Astrocyte of the cerebellum (primary cell): ENCODE measurements around the gene KRT86.
"Not testable (repeated sequence)": the region's sequence is repeated elsewhere in the genome, so short reads cannot be mapped to it uniquely, and the experiment has no call there.

Source experiments
- DNase-seq: peaks from one replicate; pipeline ENCODE4 v3.0.0-alpha.2; 2011; ENCODE audit warnings: low read depth
- H3K4me3 ChIP-seq: 2 replicates; pipeline ENCODE4 v1.5.1; 2011; ENCODE audit warnings: mild to moderate bottlenecking, low read depth, low read length, moderate library complexity
- CTCF ChIP-seq: IDR thresholded peaks from 2 replicates; pipeline ENCODE4 v1.5.1; 2012; ENCODE audit warnings: low read length, low read depth, moderate library complexity, mild to moderate bottlenecking; ENCODE audit errors: missing control alignments
- in situ Hi-C: cut with HindIII; loops from 2 replicates; pipeline ENCODE4 v1.10.0; 2017; ENCODE audit warnings: low sequenced_read_pairs

Gene KRT86

GRCh38 chr12:52238916-52239646, 35.4 kb upstream of the KRT86 start:
- no peak overlapping the region for H3K4me3 ChIP-seq
- DNase-seq, result no peak
- no peak for TF ChIP-seq CTCF
- in situ Hi-C loops, result no loop called here

GRCh38 chr12:52239767-52240166, 34.7 kb upstream of the KRT86 start:
- in situ Hi-C loops, result no loop called here

GRCh38 chr12:52240247-52240646, 34.2 kb upstream of the KRT86 start:
- in situ Hi-C loops, DNase-seq, H3K4me3 ChIP-seq: not testable (repeated sequence)

More at GRCh38 chr12:52239767-52240166, 34.7 kb upstream of the KRT86 start:
- no peak for DNase-seq
- TF ChIP-seq CTCF, result no peak
- no peak overlapping the region for H3K4me3 ChIP-seq

- in situ Hi-C loops, result no loop called here
- DNase-seq, result no peak
- H3K4me3 ChIP-seq, result no peak overlapping the region
- TF ChIP-seq CTCF, result no peak
These were observed 33.1 kb upstream of the KRT86 start for GRCh38 chr12:52241205-52241842.

- no peak for TF ChIP-seq CTCF
- no peak for DNase-seq
- H3K4me3 ChIP-seq, result no peak overlapping the region
- in situ Hi-C loops, result no loop called here
These were observed 31.8 kb upstream of the KRT86 start for GRCh38 chr12:52242442-52243258.

- no peak overlapping the region for H3K4me3 ChIP-seq
- no peak for TF ChIP-seq CTCF
- in situ Hi-C loops, result no loop called here
- DNase-seq, result no peak
These were observed 31.1 kb upstream of the KRT86 start for GRCh38 chr12:52243259-52243855.
